Panc1 (cell line): ENCODE data around the gene TSPYL2. TPM values are rescaled to one million over a fixed set of nuclear protein-coding genes. Genes with fewer than 3 reads are reported as not detected.

ENCODE experiments used
- ATAC-seq: fragments of 200-7000 bp; cut with Tn5 transposase; 2 replicates; pipeline ENCODE4 v1.9.1; 2020; ENCODE audit warnings: mild to moderate bottlenecking, moderate library complexity
- BruUV-seq: library from RNA; stranded (reverse); fragments of 400-500 nt; replicated peaks from 2 replicates; lab custom pipeline; 2021; lab: Mats Ljungman, UMichigan
- CTCF ChIA-PET: fragments of 300-600 bp; sonication (Branson Sonifier 250); formaldehyde crosslinking; loops from one replicate; lab custom pipeline; 2022; ENCODE audit warnings: antibody characterized with exemption; lab: Charles Lee
- POLR2A ChIA-PET: fragments of 300-600 bp; sonication (Branson Sonifier 250); formaldehyde crosslinking; loops from one replicate; lab custom pipeline; 2022; ENCODE audit warnings: antibody characterized with exemption; lab: Charles Lee
- DNase-seq: peaks from one replicate; pipeline ENCODE4 v3.0.0-alpha.2; 2010; ENCODE audit warnings: low read depth, low spot score
- H3K27ac ChIP-seq: 2 replicates; pipeline ENCODE4 v1.5.1; 2011; ENCODE audit warnings: mild to moderate bottlenecking, low read length, inconsistent platforms
- H3K27me3 ChIP-seq: fragments of 200-500 bp; sonication (Bioruptor generic); 2 replicates; pipeline ENCODE4 v1.6.0; 2014; ENCODE audit warnings: low read length, inconsistent platforms; ENCODE audit not compliant: control insufficient read depth, insufficient read depth
- H3K36me3 ChIP-seq: fragments of 200-500 bp; sonication (Bioruptor generic); 2 replicates; pipeline ENCODE4 v1.5.1; 2014; ENCODE audit warnings: inconsistent platforms, mild to moderate bottlenecking, low read length, moderate library complexity; ENCODE audit not compliant: control insufficient read depth, insufficient read depth
- H3K4me1 ChIP-seq: 2 replicates; pipeline ENCODE4 v1.5.1; 2011; ENCODE audit warnings: inconsistent platforms, mild to moderate bottlenecking, low read length, moderate library complexity; ENCODE audit not compliant: control insufficient read depth, insufficient read depth
- H3K4me3 ChIP-seq, 2 experiments: 2 replicates each; pipeline ENCODE4 v1.5.1; 2011 to 2012; ENCODE audit warnings: low read depth in 2 of 2, low read length in 2 of 2, mild to moderate bottlenecking in 2 of 2, inconsistent platforms in 1 of 2, moderate library complexity in 1 of 2
- H3K9me3 ChIP-seq: fragments of 200-500 bp; sonication (Bioruptor generic); 2 replicates; pipeline ENCODE4 v1.5.1; 2014; ENCODE audit warnings: low read depth, mild to moderate bottlenecking, inconsistent platforms, low read length, moderate library complexity; ENCODE audit not compliant: control insufficient read depth, insufficient read depth
- POLR2AphosphoS5 ChIP-seq: IDR thresholded peaks from 2 replicates; pipeline ENCODE4 v1.6.1; 2012; ENCODE audit warnings: mild to moderate bottlenecking, low read depth, low read length, moderate library complexity
- REST ChIP-seq, 2 experiments: IDR thresholded peaks; 2 replicates each; pipeline ENCODE4 v1.6.1; 2011 to 2012; ENCODE audit warnings: low read depth in 2 of 2, control low read depth in 1 of 2, low read length in 1 of 2, mild to moderate bottlenecking in 1 of 2, moderate library complexity in 1 of 2; ENCODE audit not compliant: insufficient read depth in 1 of 2
- SIN3A ChIP-seq: IDR thresholded peaks from 2 replicates; pipeline ENCODE4 v1.6.1; 2012; ENCODE audit warnings: low read depth, mild to moderate bottlenecking, low read length, moderate library complexity, borderline replicate concordance; ENCODE audit not compliant: insufficient read depth
- TCF7L2 ChIP-seq: IDR thresholded peaks from 2 replicates; pipeline ENCODE4 v1.6.1; 2011; ENCODE audit warnings: mild to moderate bottlenecking, low read depth, low read length, inconsistent platforms
- in situ Hi-C: cut with HindIII; loops from 2 replicates; pipeline ENCODE4 v1.10.0; 2016; ENCODE audit warnings: low sequenced_read_pairs, low pct_unique_long_range_greater_than_20kb
- intact Hi-C: fragments of 100-400 bp; cut with micrococcal nuclease; formaldehyde crosslinking; loops from one replicate; pipeline ENCODE4 v1.10.0; 2022; ENCODE audit not compliant: unreplicated experiment
- total RNA-seq: library from RNA; stranded (reverse); gene quantifications from one replicate; pipeline ENCODE4 v1.2.1, GENCODE V29; 2021; ENCODE audit not compliant: unreplicated experiment
- TF ChIP-seq, protein P1 (sequence below): fragments of 450-650 bp; IDR thresholded peaks from 2 replicates; pipeline ENCODE4 v1.5.1; 2017; ENCODE audit warnings: mild to moderate bottlenecking

The TSPYL2 gene
- total RNA-seq, 1 experiment from 2014 or later: 25.0 TPM

DNA sequence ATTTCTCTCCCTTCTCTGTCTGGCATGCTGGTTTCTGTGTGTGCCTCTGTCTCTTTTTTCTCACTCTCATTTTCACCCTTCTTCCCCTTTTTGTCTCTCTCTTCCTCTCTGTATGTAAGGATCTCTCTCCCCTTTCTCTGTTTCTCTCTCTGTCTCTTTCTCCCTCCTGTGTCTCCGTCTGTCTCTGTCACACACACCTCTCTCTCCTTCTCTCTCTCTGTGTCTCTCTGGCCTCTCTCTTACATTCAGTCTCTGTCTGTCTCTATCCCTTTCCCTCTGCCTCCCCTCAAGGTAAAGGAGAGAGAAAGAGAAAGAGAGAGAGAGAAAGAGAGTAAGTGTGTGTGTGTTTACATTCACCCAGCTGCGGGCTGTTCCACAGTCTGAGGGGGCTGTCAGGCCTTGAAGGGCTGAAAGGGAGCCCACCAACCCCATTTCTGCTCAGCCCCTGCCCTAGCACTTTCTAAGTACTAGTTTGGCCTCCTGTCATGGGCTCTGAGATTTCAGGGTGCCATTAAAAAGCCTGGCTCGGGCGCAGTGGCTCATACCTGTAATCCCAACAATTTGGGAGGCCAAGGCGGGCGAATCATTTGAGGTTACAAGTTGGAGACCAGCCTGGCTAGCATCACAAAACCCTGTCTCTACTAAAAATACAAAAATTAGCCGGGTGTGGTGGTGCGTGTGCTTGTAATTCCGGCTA, 9.6 kb upstream of the TSPYL2 start:
- in situ Hi-C loops: no loop called here
- TF ChIP-seq REST (IDR thresholded peaks at IDR 0.05; ENCODE audit: insufficient read depth in 1 of 2, low read depth in 2 of 2, low read length in 1 of 2) (no peak), POLR2AphosphoS5 (no peak), TCF7L2 (no peak), SIN3A (no peak)
- TF ChIP-seq, protein P1, sequence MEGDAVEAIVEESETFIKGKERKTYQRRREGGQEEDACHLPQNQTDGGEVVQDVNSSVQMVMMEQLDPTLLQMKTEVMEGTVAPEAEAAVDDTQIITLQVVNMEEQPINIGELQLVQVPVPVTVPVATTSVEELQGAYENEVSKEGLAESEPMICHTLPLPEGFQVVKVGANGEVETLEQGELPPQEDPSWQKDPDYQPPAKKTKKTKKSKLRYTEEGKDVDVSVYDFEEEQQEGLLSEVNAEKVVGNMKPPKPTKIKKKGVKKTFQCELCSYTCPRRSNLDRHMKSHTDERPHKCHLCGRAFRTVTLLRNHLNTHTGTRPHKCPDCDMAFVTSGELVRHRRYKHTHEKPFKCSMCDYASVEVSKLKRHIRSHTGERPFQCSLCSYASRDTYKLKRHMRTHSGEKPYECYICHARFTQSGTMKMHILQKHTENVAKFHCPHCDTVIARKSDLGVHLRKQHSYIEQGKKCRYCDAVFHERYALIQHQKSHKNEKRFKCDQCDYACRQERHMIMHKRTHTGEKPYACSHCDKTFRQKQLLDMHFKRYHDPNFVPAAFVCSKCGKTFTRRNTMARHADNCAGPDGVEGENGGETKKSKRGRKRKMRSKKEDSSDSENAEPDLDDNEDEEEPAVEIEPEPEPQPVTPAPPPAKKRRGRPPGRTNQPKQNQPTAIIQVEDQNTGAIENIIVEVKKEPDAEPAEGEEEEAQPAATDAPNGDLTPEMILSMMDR: no peak
- ChIA-PET POLR2A (no interaction called here), CTCF (interaction anchor here (0.5 to 0.9 kb wide), 4 partner anchors 9 to 676 kb away, joined by 3 to 9 read pairs (median 4); no protein-coding TSS in a partner anchor)
- Histone ChIP-seq H3K9me3 (no peaks in the 10 kb centered on the region), H3K36me3 (no peaks in the 10 kb centered on the region), H3K4me3 (peak overlapping the region; percentile 49 to 73), H3K27ac (peak overlapping the region; percentile 57), H3K27me3 (no peaks in the 10 kb centered on the region), H3K4me1 (peaks cover 4% of the 10 kb centered on the region; the same call in 1 of the 2 replicates)
- ATAC-seq: peak; percentile 62
- DNase-seq: no peak
- intact Hi-C loops: no loop called here
- BruUV-seq: no TSS peak

- POLR2A ChIA-PET: no interaction called here
- intact Hi-C loops: no loop called here
- no peaks in the 10 kb centered on the region for H3K9me3 ChIP-seq
- H3K4me1 ChIP-seq: peaks cover 4% of the 10 kb centered on the region; the same call in 1 of the 2 replicates
- DNase-seq (no peak), ATAC-seq (peak; percentile 53)
- H3K36me3 ChIP-seq: no peaks in the 10 kb centered on the region
- in situ Hi-C loops: no loop called here
- TF ChIP-seq SIN3A (no peak), TCF7L2 (no peak), REST (IDR thresholded peaks at IDR 0.05; ENCODE audit: insufficient read depth in 1 of 2, low read depth in 2 of 2, low read length in 1 of 2) (no peak), POLR2AphosphoS5 (no peak)
- TF ChIP-seq, protein P1: no peak
- H3K27ac ChIP-seq: no peak overlapping the region
- peak overlapping the region; percentile 49 to 73; a peak in 3 of 4 replicates for H3K4me3 ChIP-seq
- no TSS peak for BruUV-seq
- CTCF ChIA-PET: interaction anchor here (0.6 to 0.9 kb wide), 2 partner anchors 9 to 118 kb away, joined by 3 to 4 read pairs; no protein-coding TSS in a partner anchor
- no peaks in the 10 kb centered on the region for H3K27me3 ChIP-seq
Observed at GRCh38 chrX:53073115-53073586, 9.0 kb upstream of the TSPYL2 start.
